OCI-LY7 (cell line): ENCODE measurements around the gene MTF1.

ENCODE experiments used
- EZH2phosphoT487 ChIP-seq: fragments of 200-600 bp; sonication (generic); IDR thresholded peaks from 2 replicates; pipeline ENCODE4 v1.6.1; 2018; ENCODE audit warnings: low read depth, borderline replicate concordance, mild to moderate bottlenecking, mixed run types, antibody characterized with exemption, low read length, moderate library complexity, mixed read lengths
- TF ChIP-seq, protein P1 (sequence below): fragments of 200-600 bp; sonication (generic); conservative IDR thresholded peaks from 2 replicates; pipeline ENCODE4 v1.5.1; 2014; ENCODE audit warnings: mild to moderate bottlenecking, antibody characterized with exemption, low read length, moderate library complexity, mixed read lengths

- TF ChIP-seq, protein P1, sequence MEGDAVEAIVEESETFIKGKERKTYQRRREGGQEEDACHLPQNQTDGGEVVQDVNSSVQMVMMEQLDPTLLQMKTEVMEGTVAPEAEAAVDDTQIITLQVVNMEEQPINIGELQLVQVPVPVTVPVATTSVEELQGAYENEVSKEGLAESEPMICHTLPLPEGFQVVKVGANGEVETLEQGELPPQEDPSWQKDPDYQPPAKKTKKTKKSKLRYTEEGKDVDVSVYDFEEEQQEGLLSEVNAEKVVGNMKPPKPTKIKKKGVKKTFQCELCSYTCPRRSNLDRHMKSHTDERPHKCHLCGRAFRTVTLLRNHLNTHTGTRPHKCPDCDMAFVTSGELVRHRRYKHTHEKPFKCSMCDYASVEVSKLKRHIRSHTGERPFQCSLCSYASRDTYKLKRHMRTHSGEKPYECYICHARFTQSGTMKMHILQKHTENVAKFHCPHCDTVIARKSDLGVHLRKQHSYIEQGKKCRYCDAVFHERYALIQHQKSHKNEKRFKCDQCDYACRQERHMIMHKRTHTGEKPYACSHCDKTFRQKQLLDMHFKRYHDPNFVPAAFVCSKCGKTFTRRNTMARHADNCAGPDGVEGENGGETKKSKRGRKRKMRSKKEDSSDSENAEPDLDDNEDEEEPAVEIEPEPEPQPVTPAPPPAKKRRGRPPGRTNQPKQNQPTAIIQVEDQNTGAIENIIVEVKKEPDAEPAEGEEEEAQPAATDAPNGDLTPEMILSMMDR: no peak
- TF ChIP-seq EZH2phosphoT487: no peak
Observed at GRCh38 chr1:37807555-37808368, 51.6 kb downstream of the MTF1 start, which contains the start of the genes C1orf122 and YRDC.
